HepG2 (cell line): ENCODE data around the gene KRTAP12-4. TPM values are rescaled to one million over a fixed set of nuclear protein-coding genes. Genes with fewer than 3 reads are reported as not detected.
A peak's percentile ranks its signal among the peaks of the same experiment; 100 is the strongest.

Experiments used
- GABPB1 ChIP-seq: IDR thresholded peaks from 2 replicates; pipeline ENCODE4 v1.6.1; 2016; ENCODE audit warnings: mild to moderate bottlenecking, missing genetic modification reagents, moderate library complexity, missing compliant biosample characterization
- GPN1 ChIP-seq: sonication (generic); formaldehyde crosslinking; IDR thresholded peaks from 2 replicates; pipeline ENCODE4 v1.5.1; 2020; ENCODE audit warnings: missing genetic modification reagents, borderline replicate concordance
- ZSCAN31 ChIP-seq: sonication (generic); formaldehyde crosslinking; IDR thresholded peaks from 2 replicates; pipeline ENCODE4 v1.5.0; 2020; ENCODE audit warnings: low read depth, mild to moderate bottlenecking, missing genetic modification reagents
- ZUFSP ChIP-seq: sonication (generic); formaldehyde crosslinking; IDR thresholded peaks from 2 replicates; pipeline ENCODE4 v1.9.0; 2021; ENCODE audit warnings: missing genetic modification reagents, mild to moderate bottlenecking, borderline replicate concordance
- polyA plus RNA-seq, 8 experiments: library from polyadenylated mRNA; depleted of rRNA in 3 of 8; stranded (reverse) in 7 of 8; unstranded in 1 of 8; fragments of >200 nt; fragmentation: Illumina TruSeq in 4 of 8; extraction: Trizol in 4 of 8; gene quantifications; 2 replicates each; pipeline versions ENCODE4 v1.2.1 to v1.2.3, GENCODE V29; 2011 to 2016; ENCODE audit warnings: low read depth in 4 of 8, missing spikeins in 1 of 8, mixed read lengths in 1 of 8; ENCODE audit not compliant: insufficient read depth in 1 of 8
- total RNA-seq, 5 experiments: library from RNA; depleted of rRNA; stranded (reverse); fragments of >200 nt; fragmentation: Illumina TruSeq; extraction: Trizol; gene quantifications; 2 replicates each; pipeline ENCODE4 v1.2.3, GENCODE V29; 2016; ENCODE audit warnings: low read depth in 1 of 5
- TF ChIP-seq, protein P1 (sequence below): sonication (generic); formaldehyde crosslinking; IDR thresholded peaks from 2 replicates; pipeline ENCODE4 v1.5.0; 2020; ENCODE audit warnings: mild to moderate bottlenecking, missing genetic modification reagents, borderline replicate concordance
- TF ChIP-seq, protein P2 (sequence below): sonication (generic); formaldehyde crosslinking; IDR thresholded peaks from 2 replicates; pipeline ENCODE4 v1.4.0; 2020; ENCODE audit warnings: missing genetic modification reagents

The KRTAP12-4 gene
- total and polyA plus RNA-seq, 2 of the 13 experiments (the other 11 are each of a cell fraction or from before 2014, with no cell fraction given): not detected

GRCh38 chr21:44653123-44653522 lies 1.3 kb downstream of the KRTAP12-4 start (continued):
- TF ChIP-seq, protein P1, sequence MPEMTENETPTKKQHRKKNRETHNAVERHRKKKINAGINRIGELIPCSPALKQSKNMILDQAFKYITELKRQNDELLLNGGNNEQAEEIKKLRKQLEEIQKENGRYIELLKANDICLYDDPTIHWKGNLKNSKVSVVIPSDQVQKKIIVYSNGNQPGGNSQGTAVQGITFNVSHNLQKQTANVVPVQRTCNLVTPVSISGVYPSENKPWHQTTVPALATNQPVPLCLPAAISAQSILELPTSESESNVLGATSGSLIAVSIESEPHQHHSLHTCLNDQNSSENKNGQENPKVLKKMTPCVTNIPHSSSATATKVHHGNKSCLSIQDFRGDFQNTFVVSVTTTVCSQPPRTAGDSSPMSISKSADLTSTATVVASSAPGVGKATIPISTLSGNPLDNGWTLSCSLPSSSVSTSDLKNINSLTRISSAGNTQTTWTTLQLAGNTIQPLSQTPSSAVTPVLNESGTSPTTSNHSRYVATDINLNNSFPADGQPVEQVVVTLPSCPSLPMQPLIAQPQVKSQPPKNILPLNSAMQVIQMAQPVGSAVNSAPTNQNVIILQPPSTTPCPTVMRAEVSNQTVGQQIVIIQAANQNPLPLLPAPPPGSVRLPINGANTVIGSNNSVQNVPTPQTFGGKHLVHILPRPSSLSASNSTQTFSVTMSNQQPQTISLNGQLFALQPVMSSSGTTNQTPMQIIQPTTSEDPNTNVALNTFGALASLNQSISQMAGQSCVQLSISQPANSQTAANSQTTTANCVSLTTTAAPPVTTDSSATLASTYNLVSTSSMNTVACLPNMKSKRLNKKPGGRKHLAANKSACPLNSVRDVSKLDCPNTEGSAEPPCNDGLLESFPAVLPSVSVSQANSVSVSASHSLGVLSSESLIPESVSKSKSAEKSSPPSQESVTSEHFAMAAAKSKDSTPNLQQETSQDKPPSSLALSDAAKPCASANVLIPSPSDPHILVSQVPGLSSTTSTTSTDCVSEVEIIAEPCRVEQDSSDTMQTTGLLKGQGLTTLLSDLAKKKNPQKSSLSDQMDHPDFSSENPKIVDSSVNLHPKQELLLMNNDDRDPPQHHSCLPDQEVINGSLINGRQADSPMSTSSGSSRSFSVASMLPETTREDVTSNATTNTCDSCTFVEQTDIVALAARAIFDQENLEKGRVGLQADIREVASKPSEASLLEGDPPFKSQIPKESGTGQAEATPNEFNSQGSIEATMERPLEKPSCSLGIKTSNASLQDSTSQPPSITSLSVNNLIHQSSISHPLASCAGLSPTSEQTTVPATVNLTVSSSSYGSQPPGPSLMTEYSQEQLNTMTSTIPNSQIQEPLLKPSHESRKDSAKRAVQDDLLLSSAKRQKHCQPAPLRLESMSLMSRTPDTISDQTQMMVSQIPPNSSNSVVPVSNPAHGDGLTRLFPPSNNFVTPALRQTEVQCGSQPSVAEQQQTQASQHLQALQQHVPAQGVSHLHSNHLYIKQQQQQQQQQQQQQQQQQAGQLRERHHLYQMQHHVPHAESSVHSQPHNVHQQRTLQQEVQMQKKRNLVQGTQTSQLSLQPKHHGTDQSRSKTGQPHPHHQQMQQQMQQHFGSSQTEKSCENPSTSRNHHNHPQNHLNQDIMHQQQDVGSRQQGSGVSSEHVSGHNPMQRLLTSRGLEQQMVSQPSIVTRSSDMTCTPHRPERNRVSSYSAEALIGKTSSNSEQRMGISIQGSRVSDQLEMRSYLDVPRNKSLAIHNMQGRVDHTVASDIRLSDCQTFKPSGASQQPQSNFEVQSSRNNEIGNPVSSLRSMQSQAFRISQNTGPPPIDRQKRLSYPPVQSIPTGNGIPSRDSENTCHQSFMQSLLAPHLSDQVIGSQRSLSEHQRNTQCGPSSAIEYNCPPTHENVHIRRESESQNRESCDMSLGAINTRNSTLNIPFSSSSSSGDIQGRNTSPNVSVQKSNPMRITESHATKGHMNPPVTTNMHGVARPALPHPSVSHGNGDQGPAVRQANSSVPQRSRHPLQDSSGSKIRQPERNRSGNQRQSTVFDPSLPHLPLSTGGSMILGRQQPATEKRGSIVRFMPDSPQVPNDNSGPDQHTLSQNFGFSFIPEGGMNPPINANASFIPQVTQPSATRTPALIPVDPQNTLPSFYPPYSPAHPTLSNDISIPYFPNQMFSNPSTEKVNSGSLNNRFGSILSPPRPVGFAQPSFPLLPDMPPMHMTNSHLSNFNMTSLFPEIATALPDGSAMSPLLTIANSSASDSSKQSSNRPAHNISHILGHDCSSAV (CRISPR knock-in tag): no peak
- TF ChIP-seq, protein P2, sequence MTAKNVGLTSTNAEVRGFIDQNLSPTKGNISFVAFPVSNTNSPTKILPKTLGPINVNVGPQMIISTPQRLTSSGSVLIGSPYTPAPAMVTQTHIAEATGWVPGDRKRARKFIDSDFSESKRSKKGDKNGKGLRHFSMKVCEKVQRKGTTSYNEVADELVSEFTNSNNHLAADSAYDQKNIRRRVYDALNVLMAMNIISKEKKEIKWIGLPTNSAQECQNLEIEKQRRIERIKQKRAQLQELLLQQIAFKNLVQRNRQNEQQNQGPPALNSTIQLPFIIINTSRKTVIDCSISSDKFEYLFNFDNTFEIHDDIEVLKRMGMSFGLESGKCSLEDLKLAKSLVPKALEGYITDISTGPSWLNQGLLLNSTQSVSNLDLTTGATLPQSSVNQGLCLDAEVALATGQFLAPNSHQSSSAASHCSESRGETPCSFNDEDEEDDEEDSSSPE (CRISPR knock-in tag): peak; percentile 53
- TF ChIP-seq ZSCAN31 (CRISPR knock-in tag) (no peak), GABPB1 (peak; percentile 63), ZUFSP (CRISPR knock-in tag) (no peak), GPN1 (CRISPR knock-in tag) (no peak)
- TF ChIP-seq, all 625 proteins: peak for 16
